Uterus (tissue), 4 donors: ENCODE measurements around the gene COL28A1. TPM values are rescaled to one million over a fixed set of nuclear protein-coding genes. Genes with fewer than 3 reads are reported as not detected.

Experiments used
- DNase-seq, 2 donors: peaks; one replicate each; pipeline ENCODE4 v3.0.0-alpha.2; 2019 to 2020
- H3K27ac ChIP-seq, 2 donors: fragments of 200-600 bp; sonication (generic); 1 replicate in 1 of 2; 2 replicates in 1 of 2; pipeline ENCODE4 v1.5.1; 2016 to 2018
- H3K27me3 ChIP-seq, 2 donors: fragments of 200-600 bp; sonication (generic); one replicate each; pipeline ENCODE4 v1.5.1; 2018 to 2019; ENCODE audit warnings: control low read depth in 1 of 2
- H3K36me3 ChIP-seq, 2 donors: fragments of 200-600 bp; sonication (generic); one replicate each; pipeline ENCODE4 v1.5.1; 2019; ENCODE audit warnings: control low read depth in 1 of 2
- H3K4me1 ChIP-seq, 2 donors: fragments of 200-600 bp; sonication (generic); one replicate each; pipeline ENCODE4 v1.5.1; 2018 to 2019; ENCODE audit warnings: control low read depth in 1 of 2
- H3K4me3 ChIP-seq, 2 donors: fragments of 200-600 bp; sonication (generic); 1 replicate in 1 of 2; 2 replicates in 1 of 2; pipeline ENCODE4 v1.5.1; 2018 to 2019; ENCODE audit warnings: mild to moderate bottlenecking in 1 of 2
- H3K9me3 ChIP-seq, 2 donors: fragments of 200-600 bp; sonication (generic); one replicate each; pipeline ENCODE4 v1.5.1; 2019; ENCODE audit warnings: control low read depth in 1 of 2
- POLR2A ChIP-seq, 2 donors: fragments of 450-650 bp; IDR thresholded peaks; one replicate each; pipeline ENCODE4 v1.6.1; 2016; ENCODE audit warnings: antibody characterized with exemption in 2 of 2, mild to moderate bottlenecking in 1 of 2, moderate library complexity in 1 of 2
- intact Hi-C: fragments of 100-400 bp; cut with DNase I; formaldehyde crosslinking; loops from one replicate; pipeline ENCODE4 v1.15.1; 2023; ENCODE audit warnings: low total_unique reads
- total RNA-seq, 4 donors: library from RNA; depleted of rRNA in 3 of 4; stranded (reverse); fragments of >200 nt in 3 of 4; gene quantifications; one replicate each; pipeline versions ENCODE4 v1.1.0 to v1.2.4, GENCODE V29; 2014 to 2023
- TF ChIP-seq, protein P1 (sequence below), 4 experiments: fragments of 200-600 bp in 2 of 4; fragments of 450-650 bp in 2 of 4; sonication (generic) in 2 of 4; IDR thresholded peaks; one replicate each; pipeline ENCODE4 v1.5.1; 2016 to 2019; ENCODE audit warnings: antibody characterized with exemption in 4 of 4, mild to moderate bottlenecking in 2 of 4, moderate library complexity in 1 of 4
- donor health status: DM: yes; HTN: yes; CAD: no.

Gene COL28A1
- total RNA-seq, 4 donors from 2014 or later: 0.26 to 6.8 (median 1.7) TPM

DNA sequence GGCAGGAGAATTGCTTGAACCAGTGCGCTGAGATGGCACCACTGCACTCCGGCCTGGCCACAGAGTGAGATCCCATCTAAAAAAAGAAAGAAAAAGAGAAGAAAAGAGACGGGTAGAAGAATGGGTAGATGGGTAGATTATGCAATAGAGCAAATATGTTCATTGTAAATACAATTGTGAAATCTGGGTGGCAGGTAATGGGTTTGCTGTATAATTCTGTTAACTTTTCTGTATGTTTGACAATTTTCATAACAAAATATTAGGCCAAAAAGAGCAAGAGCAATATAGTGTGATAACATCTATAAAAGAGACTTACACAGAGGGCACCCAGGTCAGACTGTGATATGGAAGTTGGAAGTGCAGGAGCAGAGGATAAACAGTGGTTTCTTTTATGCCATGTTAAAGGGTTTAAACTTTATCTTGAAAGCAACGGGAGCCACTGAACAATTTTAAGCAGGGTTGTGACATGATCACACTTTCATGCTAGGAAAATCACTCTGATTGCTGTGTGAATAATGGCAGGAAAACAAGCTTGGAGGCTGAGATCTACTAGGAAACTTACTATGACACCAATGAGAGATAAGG, 6.7 kb upstream of the COL28A1 start:
- Histone ChIP-seq H3K27me3 (no peaks in the 10 kb centered on the region), H3K4me3 (no peak overlapping the region), H3K9me3 (no peaks in the 10 kb centered on the region), H3K36me3 (no peaks in the 10 kb centered on the region), H3K4me1 (no peaks in the 10 kb centered on the region), H3K27ac (no peak overlapping the region)
- TF ChIP-seq, protein P1, sequence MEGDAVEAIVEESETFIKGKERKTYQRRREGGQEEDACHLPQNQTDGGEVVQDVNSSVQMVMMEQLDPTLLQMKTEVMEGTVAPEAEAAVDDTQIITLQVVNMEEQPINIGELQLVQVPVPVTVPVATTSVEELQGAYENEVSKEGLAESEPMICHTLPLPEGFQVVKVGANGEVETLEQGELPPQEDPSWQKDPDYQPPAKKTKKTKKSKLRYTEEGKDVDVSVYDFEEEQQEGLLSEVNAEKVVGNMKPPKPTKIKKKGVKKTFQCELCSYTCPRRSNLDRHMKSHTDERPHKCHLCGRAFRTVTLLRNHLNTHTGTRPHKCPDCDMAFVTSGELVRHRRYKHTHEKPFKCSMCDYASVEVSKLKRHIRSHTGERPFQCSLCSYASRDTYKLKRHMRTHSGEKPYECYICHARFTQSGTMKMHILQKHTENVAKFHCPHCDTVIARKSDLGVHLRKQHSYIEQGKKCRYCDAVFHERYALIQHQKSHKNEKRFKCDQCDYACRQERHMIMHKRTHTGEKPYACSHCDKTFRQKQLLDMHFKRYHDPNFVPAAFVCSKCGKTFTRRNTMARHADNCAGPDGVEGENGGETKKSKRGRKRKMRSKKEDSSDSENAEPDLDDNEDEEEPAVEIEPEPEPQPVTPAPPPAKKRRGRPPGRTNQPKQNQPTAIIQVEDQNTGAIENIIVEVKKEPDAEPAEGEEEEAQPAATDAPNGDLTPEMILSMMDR (IDR thresholded peaks at IDR 0.05): no peak
- no peak for TF ChIP-seq POLR2A (IDR thresholded peaks at IDR 0.05)
- intact Hi-C loops: no loop called here
- DNase-seq: no peak

- no peaks in the 10 kb centered on the region for H3K27me3 ChIP-seq
- DNase-seq: no peak
- intact Hi-C loops: no loop called here
- H3K4me3 ChIP-seq: no peak overlapping the region
- no peaks in the 10 kb centered on the region for H3K9me3 ChIP-seq
- H3K36me3 ChIP-seq: no peaks in the 10 kb centered on the region
- H3K27ac ChIP-seq: no peak overlapping the region
- TF ChIP-seq, protein P1 (IDR thresholded peaks at IDR 0.05): no peak
- TF ChIP-seq POLR2A (IDR thresholded peaks at IDR 0.05): no peak
- H3K4me1 ChIP-seq: no peaks in the 10 kb centered on the region
These were observed 4.0 kb upstream of the COL28A1 start for GRCh38 chr7:7539711-7540110.

DNA sequence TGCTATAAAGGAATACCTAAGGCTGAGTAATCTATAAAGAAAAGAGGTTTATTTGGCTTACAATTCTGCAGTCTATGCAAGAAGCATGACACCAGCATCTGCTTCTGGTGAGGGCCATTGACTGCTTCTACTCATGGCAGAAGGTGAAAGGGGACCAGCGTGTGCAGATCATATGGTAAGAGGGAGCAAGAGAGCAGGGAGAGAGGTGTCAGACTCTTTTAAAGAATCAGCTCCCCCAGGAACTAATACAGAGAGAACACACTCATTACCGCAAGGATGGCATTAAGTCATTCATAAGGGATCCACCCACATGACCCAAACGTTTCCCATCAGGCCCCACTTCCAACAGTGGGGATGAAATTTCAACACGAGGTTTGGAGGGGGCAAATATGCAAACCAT, 3.5 kb upstream of the COL28A1 start:
- intact Hi-C loops: no loop called here
- no peaks in the 10 kb centered on the region for H3K27me3 ChIP-seq
- H3K36me3 ChIP-seq: no peaks in the 10 kb centered on the region
- H3K4me1 ChIP-seq: no peaks in the 10 kb centered on the region
- H3K4me3 ChIP-seq: no peak overlapping the region
- no peak overlapping the region for H3K27ac ChIP-seq
- no peaks in the 10 kb centered on the region for H3K9me3 ChIP-seq
- TF ChIP-seq, protein P1 (IDR thresholded peaks at IDR 0.05): no peak
- TF ChIP-seq POLR2A (IDR thresholded peaks at IDR 0.05): no peak
- DNase-seq: no peak

GRCh38 chr7:7537711-7538110, 2.0 kb upstream of the COL28A1 start:
- H3K4me1 ChIP-seq: no peaks in the 10 kb centered on the region
- no peaks in the 10 kb centered on the region for H3K36me3 ChIP-seq
- TF ChIP-seq, protein P1 (IDR thresholded peaks at IDR 0.05): no peak
- TF ChIP-seq POLR2A (IDR thresholded peaks at IDR 0.05): no peak
- H3K27me3 ChIP-seq: no peaks in the 10 kb centered on the region
- no peaks in the 10 kb centered on the region for H3K9me3 ChIP-seq
- no peak for DNase-seq
- intact Hi-C loops: no loop called here
- no peak overlapping the region for H3K27ac ChIP-seq
- H3K4me3 ChIP-seq: no peak overlapping the region

- Histone ChIP-seq H3K36me3 (no peaks in the 10 kb centered on the region), H3K4me3 (no peak overlapping the region), H3K27ac (no peak overlapping the region), H3K27me3 (no peaks in the 10 kb centered on the region), H3K9me3 (no peaks in the 10 kb centered on the region), H3K4me1 (no peaks in the 10 kb centered on the region)
- intact Hi-C loops: no loop called here
- TF ChIP-seq, protein P1 (IDR thresholded peaks at IDR 0.05): no peak
- no peak for TF ChIP-seq POLR2A (IDR thresholded peaks at IDR 0.05)
- DNase-seq: no peak
These were observed 835 bp upstream of the COL28A1 start for GRCh38 chr7:7536396-7537019.
